Vagina (tissue), 2 donors: ENCODE data around the gene EML6. TPM values are rescaled to one million over a fixed set of nuclear protein-coding genes. Genes with fewer than 3 reads are reported as not detected.

Experiments used
- DNase-seq, 2 donors: peaks; one replicate each; pipeline ENCODE4 v3.0.0-alpha.2; 2017; ENCODE audit errors: extremely low spot score in 2 of 2
- H3K27ac ChIP-seq: fragments of 200-600 bp; sonication (generic); one replicate; pipeline ENCODE4 v1.5.1; 2019
- H3K27me3 ChIP-seq: fragments of 200-600 bp; sonication (generic); one replicate; pipeline ENCODE4 v1.5.1; 2019
- H3K36me3 ChIP-seq, 2 donors: fragments of 200-600 bp; sonication (generic); one replicate each; pipeline ENCODE4 v1.5.1; 2017 to 2019
- H3K4me1 ChIP-seq: fragments of 200-600 bp; sonication (generic); one replicate; pipeline ENCODE4 v1.5.1; 2019
- H3K4me3 ChIP-seq, 2 donors: fragments of 200-600 bp; sonication (generic); 1 replicate in 1 of 2; 2 replicates in 1 of 2; pipeline ENCODE4 v1.5.1; 2016 to 2019
- H3K9me3 ChIP-seq: fragments of 200-600 bp; sonication (generic); one replicate; pipeline ENCODE4 v1.5.1; 2019
- CTCF ChIP-seq, 3 experiments: fragments of 450-650 bp in 2 of 3; fragments of 200-600 bp in 1 of 3; sonication (generic) in 1 of 3; IDR thresholded peaks; one replicate each; pipeline ENCODE4 v1.5.1; 2017 to 2019; ENCODE audit warnings: antibody characterized with exemption in 3 of 3, mild to moderate bottlenecking in 2 of 3, moderate library complexity in 2 of 3
- POLR2A ChIP-seq, 2 donors: fragments of 450-650 bp; IDR thresholded peaks; one replicate each; pipeline ENCODE4 v1.6.1; 2017; ENCODE audit warnings: antibody characterized with exemption in 2 of 2, mild to moderate bottlenecking in 2 of 2, moderate library complexity in 2 of 2
- POLR2AphosphoS5 ChIP-seq, 2 donors: sonication (generic); formaldehyde crosslinking; IDR thresholded peaks; one replicate each; pipeline ENCODE4 v1.9.0; 2017; ENCODE audit warnings: antibody characterized with exemption in 2 of 2, mild to moderate bottlenecking in 2 of 2, low read depth in 1 of 2; ENCODE audit not compliant: insufficient read depth in 1 of 2
- intact Hi-C: fragments of 100-400 bp; cut with DNase I; formaldehyde crosslinking; loops from one replicate; pipeline ENCODE4 v1.15.1; 2023
- total RNA-seq: library from RNA; depleted of rRNA; stranded (reverse); fragments of >200 nt; gene quantifications from one replicate; pipeline ENCODE4 v1.2.3, GENCODE V29; 2016

EML6 gene
- total RNA-seq, 1 donor from 2014 or later = 1.7 TPM

GRCh38 chr2:54740333-54740732, 16.9 kb downstream of the EML6 start:
- no peak overlapping the region for H3K4me3 ChIP-seq
- no peaks in the 10 kb centered on the region for H3K27me3 ChIP-seq
- intact Hi-C loops = no loop called here
- no peaks in the 10 kb centered on the region for H3K9me3 ChIP-seq
- H3K27ac ChIP-seq = no peak overlapping the region
- no peak for DNase-seq
- TF ChIP-seq POLR2AphosphoS5 (IDR thresholded peaks at IDR 0.05; ENCODE audit: insufficient read depth in 1 of 2, low read depth in 1 of 2) = no peak
- no peak for TF ChIP-seq CTCF (IDR thresholded peaks at IDR 0.05)
- no peak for TF ChIP-seq POLR2A (IDR thresholded peaks at IDR 0.05)
- H3K36me3 ChIP-seq = no peaks in the 10 kb centered on the region
- H3K4me1 ChIP-seq = no peaks in the 10 kb centered on the region

DNA sequence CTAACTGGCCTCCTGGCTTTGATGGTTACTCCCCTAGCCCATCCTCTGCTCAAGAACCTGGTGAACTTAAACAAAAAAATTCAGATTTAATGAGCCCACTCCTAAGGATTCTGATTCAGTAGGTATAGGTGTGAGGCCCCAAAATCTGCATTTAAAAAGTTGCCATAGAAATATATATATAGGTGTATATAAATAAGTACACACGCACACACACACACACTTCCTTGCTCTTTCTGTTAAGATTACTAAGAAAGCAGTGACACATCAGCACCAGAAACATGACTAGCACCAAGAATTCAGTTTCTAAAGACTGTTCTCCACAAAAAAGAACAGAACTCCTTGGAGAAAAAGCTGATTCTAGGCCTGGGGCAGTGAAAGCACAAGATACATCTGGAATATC, 17.8 kb downstream of the EML6 start:
- intact Hi-C loops = no loop called here
- no peaks in the 10 kb centered on the region for H3K4me1 ChIP-seq
- no peaks in the 10 kb centered on the region for H3K9me3 ChIP-seq
- H3K27ac ChIP-seq = no peak overlapping the region
- TF ChIP-seq CTCF (IDR thresholded peaks at IDR 0.05) = no peak
- TF ChIP-seq POLR2A (IDR thresholded peaks at IDR 0.05) = no peak
- no peak for TF ChIP-seq POLR2AphosphoS5 (IDR thresholded peaks at IDR 0.05; ENCODE audit: insufficient read depth in 1 of 2, low read depth in 1 of 2)
- H3K27me3 ChIP-seq = no peaks in the 10 kb centered on the region
- no peak for DNase-seq
- H3K36me3 ChIP-seq = no peaks in the 10 kb centered on the region
- H3K4me3 ChIP-seq = no peak overlapping the region

- H3K36me3 ChIP-seq = no peaks in the 10 kb centered on the region
- intact Hi-C loops = no loop called here
- TF ChIP-seq CTCF (IDR thresholded peaks at IDR 0.05) (no peak), POLR2AphosphoS5 (IDR thresholded peaks at IDR 0.05; ENCODE audit: insufficient read depth in 1 of 2, low read depth in 1 of 2) (no peak), POLR2A (IDR thresholded peaks at IDR 0.05) (no peak)
- H3K4me1 ChIP-seq = no peaks in the 10 kb centered on the region
- no peaks in the 10 kb centered on the region for H3K9me3 ChIP-seq
- H3K27me3 ChIP-seq = no peaks in the 10 kb centered on the region
- H3K27ac ChIP-seq = no peak overlapping the region
- no peak overlapping the region for H3K4me3 ChIP-seq
- no peak for DNase-seq
Observed at GRCh38 chr2:54750040-54750439, 26.6 kb downstream of the EML6 start.

DNA sequence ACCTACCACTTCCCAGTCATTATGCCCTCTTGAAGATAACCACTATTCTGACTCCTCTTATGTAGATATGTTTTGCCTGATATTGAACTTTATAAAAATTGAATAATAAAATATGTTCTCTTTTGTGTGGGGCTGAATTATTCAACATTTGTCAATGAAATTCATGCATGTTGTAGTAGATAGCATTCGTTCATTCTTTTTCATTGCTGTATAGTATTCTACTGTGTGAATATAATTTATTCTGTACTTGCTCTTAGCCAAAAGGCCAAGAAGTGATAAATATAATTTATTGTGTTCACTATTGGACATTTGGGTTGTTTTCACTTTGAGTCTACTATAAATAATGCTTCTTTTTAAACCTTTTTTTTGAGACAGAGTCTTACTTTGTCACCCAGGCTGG, 29.0 kb downstream of the EML6 start:
- no peaks in the 10 kb centered on the region for H3K27me3 ChIP-seq
- TF ChIP-seq CTCF (IDR thresholded peaks at IDR 0.05) = no peak
- TF ChIP-seq POLR2AphosphoS5 (IDR thresholded peaks at IDR 0.05; ENCODE audit: insufficient read depth in 1 of 2, low read depth in 1 of 2) = no peak
- no peak for TF ChIP-seq POLR2A (IDR thresholded peaks at IDR 0.05)
- intact Hi-C loops = no loop called here
- no peak overlapping the region for H3K4me3 ChIP-seq
- no peak overlapping the region for H3K27ac ChIP-seq
- H3K36me3 ChIP-seq = no peaks in the 10 kb centered on the region
- DNase-seq = no peak
- no peaks in the 10 kb centered on the region for H3K9me3 ChIP-seq
- no peaks in the 10 kb centered on the region for H3K4me1 ChIP-seq

- Histone ChIP-seq H3K27me3 (no peaks in the 10 kb centered on the region), H3K9me3 (no peaks in the 10 kb centered on the region), H3K4me1 (no peaks in the 10 kb centered on the region), H3K27ac (no peak overlapping the region), H3K36me3 (no peaks in the 10 kb centered on the region), H3K4me3 (no peak overlapping the region)
- intact Hi-C loops = no loop called here
- TF ChIP-seq POLR2AphosphoS5 (IDR thresholded peaks at IDR 0.05; ENCODE audit: insufficient read depth in 1 of 2, low read depth in 1 of 2) (no peak), CTCF (IDR thresholded peaks at IDR 0.05) (no peak)
- DNase-seq = no peak
Observed at GRCh38 chr2:54755641-54756326, 32.3 kb downstream of the EML6 start.
